Measurements from ENCODE around the gene PRR20G. TPM values are rescaled to one million over a fixed set of nuclear protein-coding genes. Genes with fewer than 3 reads are reported as not detected.

PRR20G gene
- total RNA-seq, 1 experiment from 2014 or later = not detected

DNA sequence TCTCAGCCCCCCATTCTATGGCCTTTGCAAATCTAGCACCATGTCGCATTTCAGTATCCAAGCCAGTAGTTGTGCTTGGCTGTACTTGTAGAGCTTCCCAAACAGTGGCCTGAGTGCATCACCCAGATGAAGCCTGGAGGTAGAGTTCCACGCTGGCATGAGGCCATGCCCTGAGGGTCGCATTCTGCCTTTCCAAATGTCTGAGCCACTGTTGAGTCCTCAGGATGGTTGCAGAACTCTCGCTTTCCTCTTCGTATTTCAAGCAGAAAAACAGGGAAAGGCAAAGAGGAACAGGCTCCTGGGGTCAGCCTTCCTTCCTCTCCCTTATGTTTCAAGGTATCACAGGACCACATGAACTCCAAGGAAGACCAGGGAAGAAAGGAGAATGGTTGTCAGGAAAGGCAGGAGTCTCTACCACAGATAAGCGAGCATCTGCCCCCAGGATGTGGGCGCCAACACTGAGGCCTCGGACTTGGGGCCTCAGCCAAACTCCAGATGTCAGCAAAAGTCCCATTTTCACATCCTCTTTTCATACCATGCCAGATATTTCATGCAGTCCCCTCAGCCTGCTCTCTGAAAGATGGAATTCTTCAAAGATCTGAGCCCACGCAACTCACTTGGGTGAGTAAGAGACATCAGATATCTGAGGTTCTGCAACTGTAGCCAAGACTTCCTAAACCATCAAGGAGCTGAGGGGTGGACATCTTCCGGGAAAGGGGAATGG lies 19.4 kb upstream of the PRR20G start:
- H3K4me3 Mint-ChIP-seq (ENCODE audit: low read depth, unreplicated experiment) = no peak overlapping the region
- no TSS peak for BruUV-seq (replicated peaks)
- CTCF ChIA-PET = no interaction called here
- no peak overlapping the region for H3K27ac Mint-ChIP-seq (ENCODE audit: unreplicated experiment)
- peaks cover 13% of the 10 kb centered on the region for H3K36me3 Mint-ChIP-seq (ENCODE audit: insufficient read depth, unreplicated experiment)
- TF ChIP-seq, protein P1, sequence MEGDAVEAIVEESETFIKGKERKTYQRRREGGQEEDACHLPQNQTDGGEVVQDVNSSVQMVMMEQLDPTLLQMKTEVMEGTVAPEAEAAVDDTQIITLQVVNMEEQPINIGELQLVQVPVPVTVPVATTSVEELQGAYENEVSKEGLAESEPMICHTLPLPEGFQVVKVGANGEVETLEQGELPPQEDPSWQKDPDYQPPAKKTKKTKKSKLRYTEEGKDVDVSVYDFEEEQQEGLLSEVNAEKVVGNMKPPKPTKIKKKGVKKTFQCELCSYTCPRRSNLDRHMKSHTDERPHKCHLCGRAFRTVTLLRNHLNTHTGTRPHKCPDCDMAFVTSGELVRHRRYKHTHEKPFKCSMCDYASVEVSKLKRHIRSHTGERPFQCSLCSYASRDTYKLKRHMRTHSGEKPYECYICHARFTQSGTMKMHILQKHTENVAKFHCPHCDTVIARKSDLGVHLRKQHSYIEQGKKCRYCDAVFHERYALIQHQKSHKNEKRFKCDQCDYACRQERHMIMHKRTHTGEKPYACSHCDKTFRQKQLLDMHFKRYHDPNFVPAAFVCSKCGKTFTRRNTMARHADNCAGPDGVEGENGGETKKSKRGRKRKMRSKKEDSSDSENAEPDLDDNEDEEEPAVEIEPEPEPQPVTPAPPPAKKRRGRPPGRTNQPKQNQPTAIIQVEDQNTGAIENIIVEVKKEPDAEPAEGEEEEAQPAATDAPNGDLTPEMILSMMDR (IDR thresholded peaks at IDR 0.05; ENCODE audit: unreplicated experiment) = no peak
- no peak for DNase-seq
- no peaks in the 10 kb centered on the region for H3K9me3 Mint-ChIP-seq (ENCODE audit: low read depth, unreplicated experiment)
- H3K27me3 Mint-ChIP-seq (ENCODE audit: unreplicated experiment) = peaks cover 78% of the 10 kb centered on the region
- peaks cover 12% of the 10 kb centered on the region for H3K4me1 Mint-ChIP-seq (ENCODE audit: low read depth, unreplicated experiment)
- intact Hi-C loops (cut with micrococcal nuclease; ENCODE audit: unreplicated experiment) = no loop called here

DNA sequence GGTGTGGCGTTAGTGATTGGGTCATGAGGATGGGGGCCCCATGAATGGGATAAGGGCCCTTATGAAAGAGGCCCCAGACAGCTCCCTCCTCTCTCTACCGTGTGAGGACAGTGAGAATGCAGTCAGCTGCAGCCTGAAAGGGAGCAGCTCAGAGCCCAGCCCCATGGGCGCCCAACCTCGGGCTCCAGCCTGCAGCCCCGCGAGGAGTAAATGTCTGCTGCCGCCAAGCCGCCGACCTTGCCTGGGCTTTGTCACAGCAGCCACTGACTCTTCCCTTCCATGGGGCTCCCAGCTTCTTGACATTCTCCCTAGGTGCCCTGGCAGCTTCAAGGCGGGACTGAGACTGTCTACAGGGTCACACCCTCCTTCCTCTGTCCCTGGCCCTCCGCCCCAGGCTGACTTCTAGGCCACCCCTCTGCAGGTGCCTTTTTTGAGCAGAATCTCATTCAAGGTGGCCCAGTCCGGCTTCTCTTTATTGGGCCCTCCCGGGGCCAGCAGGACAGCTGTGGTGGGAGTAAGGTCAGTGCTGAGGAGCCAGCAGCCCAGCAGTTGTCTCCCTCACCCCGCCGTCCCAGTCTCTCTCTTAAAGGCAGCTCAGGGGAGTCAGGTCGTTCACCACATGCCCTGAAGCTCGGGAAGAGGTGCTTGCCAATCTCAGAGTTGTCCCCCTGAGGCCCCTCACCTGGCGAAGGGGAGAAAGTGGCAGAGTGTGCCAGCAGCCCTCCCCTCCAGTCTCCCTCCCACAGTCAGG lies 18.7 kb upstream of the PRR20G start:
- peaks cover 78% of the 10 kb centered on the region for H3K27me3 Mint-ChIP-seq (ENCODE audit: unreplicated experiment)
- peaks cover 12% of the 10 kb centered on the region for H3K4me1 Mint-ChIP-seq (ENCODE audit: low read depth, unreplicated experiment)
- DNase-seq = no peak
- H3K36me3 Mint-ChIP-seq (ENCODE audit: insufficient read depth, unreplicated experiment) = peaks cover 13% of the 10 kb centered on the region
- BruUV-seq (replicated peaks) = no TSS peak
- no peak overlapping the region for H3K27ac Mint-ChIP-seq (ENCODE audit: unreplicated experiment)
- no peak overlapping the region for H3K4me3 Mint-ChIP-seq (ENCODE audit: low read depth, unreplicated experiment)
- TF ChIP-seq, protein P1 (IDR thresholded peaks at IDR 0.05; ENCODE audit: unreplicated experiment) = no peak
- intact Hi-C loops (cut with micrococcal nuclease; ENCODE audit: unreplicated experiment) = no loop called here
- CTCF ChIA-PET = no interaction called here
- no peaks in the 10 kb centered on the region for H3K9me3 Mint-ChIP-seq (ENCODE audit: low read depth, unreplicated experiment)

DNA sequence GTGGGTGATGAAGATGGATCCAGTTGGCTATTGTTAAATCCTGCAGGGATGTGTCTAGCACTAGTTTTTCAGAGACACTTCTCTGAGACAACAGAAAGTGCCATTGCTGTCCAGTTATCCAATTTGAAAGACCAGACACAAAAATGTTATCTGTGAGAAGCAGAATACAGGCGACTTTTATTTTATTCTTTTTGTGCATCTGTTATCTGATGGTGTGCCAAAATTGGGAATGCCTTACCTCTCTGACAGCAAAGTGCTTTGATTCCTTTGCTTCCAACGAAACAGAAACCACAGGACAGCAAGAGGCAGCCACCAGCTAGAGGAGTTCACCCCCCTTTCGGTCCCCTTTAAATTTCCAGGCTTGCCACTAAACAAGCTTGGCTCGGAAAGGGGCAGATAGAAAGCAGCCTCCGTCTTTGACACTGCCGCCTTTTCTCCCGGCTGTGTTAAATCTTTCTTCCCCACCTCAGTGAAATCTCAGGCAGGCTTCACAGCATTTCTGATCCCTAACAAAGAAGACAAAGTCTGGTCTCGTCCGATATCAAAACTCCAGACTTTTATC lies 17.7 kb upstream of the PRR20G start:
- BruUV-seq (replicated peaks) = no TSS peak
- TF ChIP-seq, protein P1 (IDR thresholded peaks at IDR 0.05; ENCODE audit: unreplicated experiment) = no peak
- DNase-seq = no peak
- Mint-ChIP-seq H3K27me3 (ENCODE audit: unreplicated experiment) (peaks cover 81% of the 10 kb centered on the region), H3K4me3 (ENCODE audit: low read depth, unreplicated experiment) (no peak overlapping the region), H3K4me1 (ENCODE audit: low read depth, unreplicated experiment) (peaks cover 12% of the 10 kb centered on the region), H3K27ac (ENCODE audit: unreplicated experiment) (no peak overlapping the region), H3K36me3 (ENCODE audit: insufficient read depth, unreplicated experiment) (peaks cover 13% of the 10 kb centered on the region), H3K9me3 (ENCODE audit: low read depth, unreplicated experiment) (no peaks in the 10 kb centered on the region)
- CTCF ChIA-PET = no interaction called here
- intact Hi-C loops (cut with micrococcal nuclease; ENCODE audit: unreplicated experiment) = no loop called here

DNA sequence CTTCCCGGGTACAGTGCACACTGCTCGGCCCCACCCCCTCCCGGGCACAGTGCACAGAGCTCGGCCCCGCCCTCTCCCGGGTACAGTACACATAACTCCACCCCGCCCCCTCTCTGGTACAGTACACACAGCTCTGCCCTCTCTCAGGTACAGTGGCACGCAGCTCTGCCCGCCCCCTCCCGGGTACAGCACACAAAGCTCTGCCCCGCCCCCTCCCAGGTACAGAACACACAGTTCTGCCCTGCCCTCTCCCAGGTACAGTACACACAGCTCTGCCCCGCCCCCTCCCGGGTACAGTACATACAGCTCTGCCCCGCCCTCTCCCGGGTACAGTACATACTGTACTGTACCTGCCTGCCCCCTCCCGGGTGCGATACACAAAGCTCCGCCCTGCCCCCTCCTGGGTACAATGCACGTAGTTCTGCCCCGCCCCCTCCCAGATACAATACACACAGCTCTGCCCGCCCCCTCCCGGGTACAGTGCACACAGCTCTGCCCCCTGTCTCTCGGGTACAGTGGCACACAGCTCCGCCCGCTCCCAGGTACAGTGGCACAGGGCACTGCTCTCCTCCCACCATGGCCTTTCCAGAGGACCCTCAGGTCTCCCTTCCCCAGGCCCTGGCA lies 16.4 kb upstream of the PRR20G start:
- no peak overlapping the region for H3K27ac Mint-ChIP-seq (ENCODE audit: unreplicated experiment)
- H3K36me3 Mint-ChIP-seq (ENCODE audit: insufficient read depth, unreplicated experiment) = peaks cover 13% of the 10 kb centered on the region
- peak; percentile 98 for DNase-seq
- H3K9me3 Mint-ChIP-seq (ENCODE audit: low read depth, unreplicated experiment) = no peaks in the 10 kb centered on the region
- peaks cover 12% of the 10 kb centered on the region for H3K4me1 Mint-ChIP-seq (ENCODE audit: low read depth, unreplicated experiment)
- CTCF ChIA-PET = interaction anchor here (0.5 to 1.5 kb wide), 36 partner anchors 9 to 645 kb away, joined by 3 to 26 read pairs (median 4); partner anchors contain the start of gene PLXNA1
- H3K4me3 Mint-ChIP-seq (ENCODE audit: low read depth, unreplicated experiment) = peak overlapping the region; percentile 75
- H3K27me3 Mint-ChIP-seq (ENCODE audit: unreplicated experiment) = peaks cover 81% of the 10 kb centered on the region
- intact Hi-C loops (cut with micrococcal nuclease; ENCODE audit: unreplicated experiment) = no loop called here
- no TSS peak for BruUV-seq (replicated peaks)
- TF ChIP-seq, protein P1 (IDR thresholded peaks at IDR 0.05; ENCODE audit: unreplicated experiment) = no peak
